MCF 10A (cell line): ENCODE data around the gene CAT. TPM values are rescaled to one million over a fixed set of nuclear protein-coding genes. Genes with fewer than 3 reads are reported as not detected.
"Not testable (repeated sequence)": the region's sequence is repeated elsewhere in the genome, so short reads cannot be mapped to it uniquely, and the experiment has no call there.

Source experiments
- BruUV-seq: library from RNA; stranded (reverse); fragments of 400-500 nt; replicated peaks from 2 replicates; lab custom pipeline; 2021; lab: Mats Ljungman, UMichigan
- CTCF ChIA-PET: fragments of 300-600 bp; sonication (Branson Sonifier 250); formaldehyde crosslinking; extraction: SDS; loops from one replicate; lab custom pipeline; 2021; ENCODE audit warnings: antibody characterized with exemption, inconsistent platforms; lab: Yijun Ruan, JAX
- POLR2A ChIA-PET: fragments of 300-600, 350-650 bp; sonication (Branson Sonifier 250); formaldehyde crosslinking; extraction: SDS; loops from one replicate; lab custom pipeline; 2020; ENCODE audit warnings: antibody characterized with exemption, inconsistent platforms; lab: Yijun Ruan, JAX
- DNase-seq: peaks from one replicate; pipeline ENCODE4 v3.0.0-alpha.2; 2018; ENCODE audit not compliant: unreplicated experiment
- H3K27ac Mint-ChIP-seq: one replicate; pipeline ENCODE4 v1.8.0; 2022; ENCODE audit warnings: mild to moderate bottlenecking, low read depth, mixed read lengths; ENCODE audit not compliant: unreplicated experiment
- H3K27me3 Mint-ChIP-seq: one replicate; pipeline ENCODE4 v1.8.0; 2022; ENCODE audit warnings: mixed read lengths; ENCODE audit not compliant: insufficient read depth, unreplicated experiment
- H3K36me3 Mint-ChIP-seq: one replicate; pipeline ENCODE4 v1.8.0; 2022; ENCODE audit warnings: mild to moderate bottlenecking, moderate library complexity, mixed read lengths; ENCODE audit not compliant: insufficient read depth, unreplicated experiment
- H3K4me1 Mint-ChIP-seq: one replicate; pipeline ENCODE4 v1.8.0; 2022; ENCODE audit warnings: mixed read lengths; ENCODE audit not compliant: insufficient read depth, unreplicated experiment
- H3K4me3 Mint-ChIP-seq: one replicate; pipeline ENCODE4 v1.8.0; 2022; ENCODE audit warnings: mild to moderate bottlenecking, moderate library complexity, mixed read lengths; ENCODE audit not compliant: unreplicated experiment
- H3K9me3 Mint-ChIP-seq: one replicate; pipeline ENCODE4 v1.8.0; 2022; ENCODE audit warnings: mixed read lengths; ENCODE audit not compliant: unreplicated experiment
- intact Hi-C: fragments of 100-400 bp; cut with micrococcal nuclease; formaldehyde crosslinking; loops from 2 replicates; pipeline ENCODE4 v1.14.1; 2022
- total RNA-seq: library from RNA; stranded (reverse); gene quantifications from 2 replicates; pipeline ENCODE4 v1.2.3, GENCODE V29; 2022
- TF ChIP-seq, protein P1 (sequence below): fragments of 200-600 bp; IDR thresholded peaks from one replicate; pipeline ENCODE4 v1.8.0; 2022; ENCODE audit warnings: antibody characterized with exemption, mild to moderate bottlenecking; ENCODE audit not compliant: unreplicated experiment

CAT gene
- total RNA-seq, 1 experiment from 2014 or later, result 12.1 TPM

DNA sequence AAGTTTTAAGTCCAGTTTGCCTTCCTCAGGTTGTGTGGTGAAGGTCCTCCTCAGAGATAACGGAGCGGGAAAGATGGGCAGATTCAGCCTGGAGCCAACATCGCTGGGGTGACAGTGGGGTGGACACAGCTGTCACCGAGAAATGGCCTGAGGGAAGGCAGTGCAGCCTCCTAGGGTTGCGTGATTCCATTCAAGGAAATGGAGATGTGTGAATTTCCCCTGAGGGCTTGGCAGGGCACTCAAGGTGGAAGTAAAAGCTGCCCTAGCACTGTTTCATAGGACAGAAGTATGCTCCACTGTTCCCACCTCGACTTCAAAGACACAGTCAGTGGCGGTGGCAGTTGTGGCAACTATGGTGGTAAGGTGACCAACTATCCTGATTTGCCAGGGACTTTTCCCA lies 15.4 kb upstream of the CAT start:
- CTCF ChIA-PET, result no interaction called here

DNA sequence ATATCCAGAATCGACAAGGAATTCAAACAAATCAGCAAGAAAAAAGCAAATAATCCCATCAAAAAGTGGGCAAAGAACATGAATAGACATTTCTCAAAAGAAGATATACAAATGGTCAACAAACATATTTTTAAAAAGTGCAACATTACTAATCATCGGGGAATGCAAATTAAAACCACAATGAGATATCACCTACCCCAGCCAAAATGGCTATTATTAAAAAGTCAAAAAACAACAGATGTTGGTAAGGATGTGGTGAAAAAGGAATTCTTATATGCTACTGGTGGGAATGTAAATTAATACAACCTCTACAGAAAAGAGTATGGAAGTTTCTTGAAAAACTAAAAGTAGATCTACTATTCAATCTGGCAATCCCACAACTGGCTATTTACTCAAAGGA lies 13.9 kb upstream of the CAT start:
- H3K4me1 Mint-ChIP-seq, H3K4me3 Mint-ChIP-seq, H3K9me3 Mint-ChIP-seq, POLR2A ChIA-PET, DNase-seq, H3K27me3 Mint-ChIP-seq, H3K36me3 Mint-ChIP-seq, BruUV-seq: not testable (repeated sequence)
- intact Hi-C loops, result loop anchor here (5.0 kb wide), 1 partner anchor 53 kb away; no protein-coding TSS in a partner anchor
- CTCF ChIA-PET, result interaction anchor here (0.6 to 0.8 kb wide), 4 partner anchors 17 to 237 kb away, joined by 3 to 7 read pairs (median 3); no protein-coding TSS in a partner anchor
- H3K27ac Mint-ChIP-seq, result peak overlapping the region; percentile 25

More for the DNA sequence above, 15.4 kb upstream of the CAT start:
- Mint-ChIP-seq H3K27ac (no peak overlapping the region), H3K27me3 (no peaks in the 10 kb centered on the region), H3K9me3 (no peaks in the 10 kb centered on the region), H3K4me3 (no peak overlapping the region), H3K36me3 (no peaks in the 10 kb centered on the region), H3K4me1 (peaks cover 9% of the 10 kb centered on the region)
- POLR2A ChIA-PET, result interaction anchor here (1.2 kb wide), 1 partner anchor 15 kb away, joined by 3 read pairs; no protein-coding TSS in a partner anchor
- no peak for DNase-seq
- TF ChIP-seq, protein P1, sequence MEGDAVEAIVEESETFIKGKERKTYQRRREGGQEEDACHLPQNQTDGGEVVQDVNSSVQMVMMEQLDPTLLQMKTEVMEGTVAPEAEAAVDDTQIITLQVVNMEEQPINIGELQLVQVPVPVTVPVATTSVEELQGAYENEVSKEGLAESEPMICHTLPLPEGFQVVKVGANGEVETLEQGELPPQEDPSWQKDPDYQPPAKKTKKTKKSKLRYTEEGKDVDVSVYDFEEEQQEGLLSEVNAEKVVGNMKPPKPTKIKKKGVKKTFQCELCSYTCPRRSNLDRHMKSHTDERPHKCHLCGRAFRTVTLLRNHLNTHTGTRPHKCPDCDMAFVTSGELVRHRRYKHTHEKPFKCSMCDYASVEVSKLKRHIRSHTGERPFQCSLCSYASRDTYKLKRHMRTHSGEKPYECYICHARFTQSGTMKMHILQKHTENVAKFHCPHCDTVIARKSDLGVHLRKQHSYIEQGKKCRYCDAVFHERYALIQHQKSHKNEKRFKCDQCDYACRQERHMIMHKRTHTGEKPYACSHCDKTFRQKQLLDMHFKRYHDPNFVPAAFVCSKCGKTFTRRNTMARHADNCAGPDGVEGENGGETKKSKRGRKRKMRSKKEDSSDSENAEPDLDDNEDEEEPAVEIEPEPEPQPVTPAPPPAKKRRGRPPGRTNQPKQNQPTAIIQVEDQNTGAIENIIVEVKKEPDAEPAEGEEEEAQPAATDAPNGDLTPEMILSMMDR, result no peak
- no TSS peak for BruUV-seq
- intact Hi-C loops, result no loop called here

DNA sequence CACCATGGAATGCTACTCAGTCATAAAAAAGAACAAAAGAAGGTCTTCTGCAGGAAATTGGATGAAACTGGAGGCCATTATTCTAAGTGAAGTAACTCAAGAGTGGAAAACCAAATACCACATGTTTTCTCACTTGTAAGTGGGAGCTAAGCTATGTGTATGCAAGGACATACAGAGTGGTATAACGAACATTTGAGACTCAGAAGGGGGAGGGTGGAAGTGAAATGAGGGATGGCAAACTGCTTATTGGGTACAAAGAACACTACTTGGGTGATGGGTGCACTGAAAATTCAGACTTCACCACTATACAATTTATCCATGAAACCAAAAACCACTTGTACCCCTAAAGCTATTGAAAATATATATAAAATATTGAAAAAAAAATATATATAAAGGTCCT lies 13.4 kb upstream of the CAT start:
- Mint-ChIP-seq H3K9me3 (no peaks in the 10 kb centered on the region), H3K4me3 (no peak overlapping the region), H3K36me3 (no peaks in the 10 kb centered on the region), H3K4me1 (peaks cover 6% of the 10 kb centered on the region), H3K27me3 (no peaks in the 10 kb centered on the region), H3K27ac (no peak overlapping the region)
- TF ChIP-seq, protein P1, result no peak
- DNase-seq, result no peak
- intact Hi-C loops, result loop anchor here (5.0 kb wide), 1 partner anchor 53 kb away; no protein-coding TSS in a partner anchor
- ChIA-PET CTCF (interaction anchor here (0.6 kb wide), 1 partner anchor 17 kb away, joined by 3 read pairs; no protein-coding TSS in a partner anchor), POLR2A (interaction anchor here (0.7 to 3.9 kb wide), 3 partner anchors 10 to 54 kb away, joined by 3 to 45 read pairs (median 4); partner anchors contain the start of gene CAT)
- no TSS peak for BruUV-seq

DNA sequence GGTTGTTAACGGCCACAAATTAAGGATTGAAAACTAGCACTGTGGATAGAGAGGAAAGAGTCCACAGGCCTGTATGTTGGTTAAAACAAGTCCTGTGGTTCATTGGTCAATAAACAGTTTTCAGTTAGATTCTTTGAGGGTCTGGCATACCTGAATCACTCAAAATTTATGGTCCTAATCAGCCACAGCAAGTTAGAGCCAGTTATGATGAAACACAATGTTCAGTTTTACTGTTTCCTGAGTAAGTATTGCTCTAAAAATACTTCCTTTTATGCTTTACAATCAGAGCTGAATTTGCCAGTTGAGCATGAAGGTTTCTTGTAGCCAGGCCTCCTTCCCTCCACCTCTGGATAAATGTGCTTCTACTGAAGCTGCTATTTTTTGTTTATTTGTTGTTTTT lies 12.9 kb upstream of the CAT start:
- Mint-ChIP-seq H3K36me3 (no peaks in the 10 kb centered on the region), H3K9me3 (no peaks in the 10 kb centered on the region), H3K27ac (no peak overlapping the region), H3K4me1 (peaks cover 6% of the 10 kb centered on the region), H3K27me3 (no peaks in the 10 kb centered on the region), H3K4me3 (no peak overlapping the region)
- no peak for DNase-seq
- BruUV-seq, result no TSS peak
- CTCF ChIA-PET, result no interaction called here
- POLR2A ChIA-PET, result interaction anchor here (0.7 to 3.9 kb wide), 5 partner anchors 9 to 63 kb away, joined by 3 to 45 read pairs (median 4); partner anchors contain the start of gene CAT
- TF ChIP-seq, protein P1, result no peak
- intact Hi-C loops, result loop anchor here (5.0 kb wide), 1 partner anchor 54 kb away; no protein-coding TSS in a partner anchor
